NCI-H1092 (cell line): ENCODE measurements around the gene WDR76.

Experiments
- DNase-seq: peaks from one replicate; lab custom pipeline; 2025; lab: John Stamatoyannopoulos, UW

The WDR76 gene

DNA sequence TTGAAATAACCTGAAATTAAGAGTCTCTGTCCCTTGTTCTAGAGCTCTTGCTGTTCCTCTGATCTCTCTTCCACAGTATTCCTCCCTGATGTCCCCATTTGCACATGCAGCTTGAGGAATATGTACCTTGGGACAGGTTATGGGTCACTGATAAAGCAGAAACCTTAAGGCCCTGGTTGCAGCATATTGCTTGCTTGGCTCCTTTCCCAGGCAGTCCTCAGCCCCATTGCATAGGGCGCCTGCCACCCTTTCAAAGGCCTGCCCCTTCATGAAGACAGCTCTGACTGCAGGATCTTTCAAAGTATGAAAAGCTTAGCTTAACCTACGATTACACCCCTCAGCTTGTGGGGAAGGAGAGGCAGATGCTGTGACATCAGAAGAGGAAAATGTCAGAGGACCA, 51.6 kb downstream of the WDR76 start:
- DNase-seq: no peak

DNA sequence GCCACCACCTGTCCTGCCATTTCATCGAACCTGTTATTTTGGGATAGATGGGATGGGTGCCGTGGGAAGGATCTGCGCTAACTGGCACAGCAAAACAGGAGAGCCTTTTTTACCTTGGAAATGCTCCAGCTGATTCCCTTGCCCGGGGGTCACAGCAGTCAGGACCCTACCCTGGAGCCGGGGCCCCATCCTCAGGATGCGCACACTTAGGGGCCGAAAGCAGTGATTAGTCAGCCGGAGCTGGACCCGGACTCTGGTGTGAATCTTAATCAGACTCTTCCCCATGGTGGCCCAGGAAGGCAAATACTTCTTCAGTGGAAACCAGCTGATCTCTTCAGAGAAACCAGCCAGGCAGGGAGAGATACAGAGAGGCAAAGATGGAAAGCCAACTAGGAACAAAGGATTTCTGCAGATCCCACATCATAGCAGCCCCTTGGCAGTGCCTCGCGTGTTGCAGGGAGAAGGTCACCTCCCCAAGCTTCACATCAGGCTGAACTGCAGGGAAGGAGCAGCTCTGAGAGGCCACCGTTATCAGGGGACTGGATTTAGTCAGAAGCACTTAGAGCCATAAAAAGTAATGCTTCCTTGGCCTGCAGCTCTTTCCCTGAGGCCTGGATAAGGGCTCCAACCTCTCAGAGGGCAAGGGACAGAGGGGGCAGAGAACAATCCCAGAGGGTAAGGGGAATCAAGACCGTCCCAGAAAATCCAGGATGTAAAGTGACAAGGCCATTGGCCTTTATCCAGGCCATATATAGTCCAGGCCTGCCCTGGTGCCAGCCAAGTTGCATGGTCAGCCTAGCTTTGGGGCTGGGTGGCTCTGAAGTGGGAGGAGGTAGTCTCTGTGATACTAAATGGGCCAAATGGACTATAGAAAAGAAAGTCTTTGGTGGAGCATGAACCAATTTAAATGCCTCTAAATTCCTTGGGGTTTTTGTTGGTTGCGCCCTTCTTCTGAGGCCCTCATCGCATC, 52.9 kb downstream of the WDR76 start:
- DNase-seq: no peak

DNA sequence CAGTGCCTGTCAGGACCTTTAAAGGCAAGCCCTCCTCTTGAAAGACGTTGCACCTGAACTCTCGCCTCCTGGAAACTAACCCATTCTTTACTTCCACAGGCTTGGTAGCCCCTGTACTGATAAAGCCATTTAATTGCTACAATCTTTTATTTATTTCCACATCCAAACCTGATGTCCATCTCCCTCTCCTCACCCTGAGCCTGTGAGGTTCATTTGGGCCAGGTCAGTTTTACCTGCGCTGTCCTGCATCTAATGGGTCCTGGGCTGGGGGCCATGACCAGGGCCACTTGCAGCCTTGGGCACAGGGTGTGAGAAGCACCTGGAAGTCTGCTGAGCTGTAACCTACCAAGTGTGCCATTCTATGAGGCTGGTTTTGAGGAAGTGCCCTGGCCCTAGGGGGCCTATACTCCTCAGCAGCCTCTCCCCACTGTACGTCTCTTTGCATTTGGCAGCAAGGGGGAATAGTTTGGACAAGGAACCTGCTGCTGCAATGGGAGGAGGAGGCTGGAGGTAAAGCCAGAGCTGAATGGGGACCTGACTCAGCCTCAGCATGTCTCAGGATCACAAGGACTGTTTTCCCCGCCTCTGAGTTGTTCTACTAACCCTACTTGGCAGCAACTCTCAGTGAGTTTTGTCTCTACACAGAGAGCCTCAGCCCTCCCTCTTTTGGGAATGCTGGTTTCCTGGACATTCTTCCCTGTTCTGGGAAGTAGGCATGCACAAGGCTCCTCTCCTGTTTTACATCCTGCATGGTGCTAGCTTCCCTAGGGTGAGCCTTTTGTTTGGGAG, 53.8 kb downstream of the WDR76 start:
- DNase-seq: no peak

DNA sequence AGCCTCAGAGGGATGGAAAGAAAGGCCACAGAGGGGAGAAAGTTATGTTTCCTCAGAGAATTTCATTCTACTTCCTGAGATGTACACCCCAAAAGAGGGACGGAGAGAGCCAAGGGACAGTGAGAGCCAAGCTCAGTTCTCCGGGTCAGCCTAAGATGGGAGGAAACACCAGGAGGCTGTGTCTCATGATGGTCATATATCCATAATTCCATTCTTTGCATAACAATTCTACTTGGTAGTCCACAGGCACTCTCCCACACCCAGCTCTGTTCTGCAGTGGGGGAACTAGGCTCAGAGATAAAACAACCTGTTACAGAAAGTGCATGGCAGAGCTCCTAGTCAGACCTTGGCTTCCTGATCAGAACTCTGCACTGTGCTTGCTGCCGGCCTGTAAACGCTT, 54.4 kb downstream of the WDR76 start:
- no peak for DNase-seq

DNA sequence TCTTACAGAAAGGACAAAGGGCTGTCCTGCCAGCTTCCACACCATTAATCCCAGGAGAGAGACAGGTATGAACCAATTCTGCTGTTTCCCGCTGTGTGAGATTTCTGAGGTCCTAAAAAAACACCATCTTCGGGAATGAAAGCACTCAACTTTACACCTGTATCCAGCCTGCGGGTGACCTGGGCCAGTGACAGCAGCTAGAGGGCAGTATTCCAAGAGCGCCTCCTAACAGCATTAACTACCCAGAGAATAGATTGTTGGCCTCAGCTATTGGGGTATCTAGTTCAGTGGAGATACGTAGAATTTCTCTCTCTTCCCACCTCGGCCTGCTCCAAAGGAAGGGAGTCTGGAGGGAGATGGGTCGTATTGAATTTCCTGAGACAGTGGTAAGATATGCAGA, 55.1 kb downstream of the WDR76 start:
- DNase-seq: no peak

DNA sequence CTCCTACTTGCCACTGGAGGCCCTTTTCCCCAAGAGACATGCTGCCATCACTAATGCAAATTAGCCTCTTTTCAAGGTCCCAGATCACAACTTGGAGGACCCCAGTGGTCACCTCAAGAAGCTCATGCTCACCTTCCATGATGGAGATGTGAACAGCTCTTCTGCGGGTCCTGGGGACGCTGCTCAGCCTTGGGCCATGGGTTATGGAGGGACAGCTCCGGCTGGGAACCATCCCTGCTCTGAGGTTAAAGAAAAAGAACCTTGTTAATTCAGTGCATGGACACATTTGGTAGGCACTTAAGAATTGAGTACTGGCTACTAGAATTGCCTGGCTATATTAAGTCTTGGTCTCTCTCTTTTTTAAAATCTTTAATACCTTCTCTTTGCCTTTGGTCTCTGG, 56.8 kb downstream of the WDR76 start:
- no peak for DNase-seq

DNA sequence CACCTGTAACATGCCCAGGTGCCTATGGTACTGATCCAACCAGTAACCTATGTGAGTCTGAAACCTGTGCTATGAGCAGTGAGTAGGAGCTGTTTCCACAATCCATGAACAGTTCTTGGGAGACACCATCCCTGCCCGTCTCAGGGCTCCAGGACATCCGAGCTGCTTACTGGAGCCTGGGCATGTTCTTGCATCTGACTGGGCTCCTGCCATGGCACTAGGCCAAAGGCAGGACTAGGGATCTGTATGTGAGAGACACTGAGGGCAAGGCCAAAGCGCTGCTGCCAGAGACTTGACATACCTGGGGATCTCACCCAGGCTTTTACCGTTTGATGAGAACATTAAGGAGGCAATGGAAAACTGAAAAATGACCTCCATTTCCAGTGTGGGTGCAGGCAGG, 59.8 kb downstream of the WDR76 start:
- no peak for DNase-seq

DNA sequence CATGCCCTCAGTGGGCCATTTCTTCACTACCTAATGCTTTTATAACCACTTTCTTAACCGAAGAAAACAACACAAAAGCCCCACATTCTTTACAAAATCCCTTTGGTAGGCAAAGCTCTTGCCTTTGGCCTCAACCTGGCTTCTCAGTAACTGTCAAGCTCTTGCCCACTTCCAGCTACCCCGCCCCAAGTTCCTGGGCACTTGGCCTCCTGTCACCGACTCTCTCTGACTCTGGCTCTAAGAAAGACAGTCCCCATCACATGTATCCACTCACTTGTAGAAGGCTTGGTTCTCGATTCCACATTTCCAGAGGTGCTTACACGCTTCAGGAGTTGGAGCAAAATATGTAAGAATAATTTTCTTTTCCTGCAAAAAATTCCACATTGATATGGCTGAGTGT, 61.1 kb downstream of the WDR76 start:
- no peak for DNase-seq

DNA sequence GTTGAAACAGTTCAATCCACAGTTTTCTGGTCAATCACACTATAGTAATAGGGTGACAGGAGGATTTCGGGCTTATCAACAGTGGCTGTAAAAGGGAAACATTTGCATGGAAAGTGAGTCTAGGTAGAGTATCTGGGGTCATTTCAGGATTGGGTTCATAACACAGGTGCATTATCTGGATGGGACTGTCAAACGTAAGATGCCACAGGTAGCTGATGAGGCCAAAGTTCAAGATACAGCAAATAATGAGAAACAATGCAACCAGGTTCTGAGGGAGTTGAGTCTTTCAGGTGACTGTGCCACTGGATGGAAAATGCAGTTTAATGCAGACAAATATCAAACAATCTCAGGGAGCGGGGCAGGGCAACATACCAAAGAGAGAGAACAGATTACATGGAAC, 62.2 kb downstream of the WDR76 start:
- no peak for DNase-seq

DNA sequence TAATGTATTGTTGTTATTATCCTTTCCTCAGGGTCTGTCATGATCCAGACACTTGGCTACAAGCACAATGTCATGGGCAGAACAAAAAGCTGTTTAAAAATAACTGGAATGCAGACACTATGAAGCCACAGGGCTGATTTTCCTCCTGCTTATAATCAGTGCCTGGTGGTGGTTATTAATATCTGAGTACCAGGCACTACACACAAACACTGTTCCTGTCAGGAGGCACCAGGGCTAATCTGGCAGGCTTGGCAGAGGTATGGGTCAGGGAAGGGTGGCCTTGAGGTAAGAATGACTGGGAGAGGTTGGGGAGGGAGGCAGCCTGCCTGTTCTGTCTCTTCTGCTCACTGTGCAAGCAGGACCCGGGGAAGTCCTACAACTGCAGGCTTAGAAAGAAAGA, 67.2 kb downstream of the WDR76 start:
- no peak for DNase-seq

DNA sequence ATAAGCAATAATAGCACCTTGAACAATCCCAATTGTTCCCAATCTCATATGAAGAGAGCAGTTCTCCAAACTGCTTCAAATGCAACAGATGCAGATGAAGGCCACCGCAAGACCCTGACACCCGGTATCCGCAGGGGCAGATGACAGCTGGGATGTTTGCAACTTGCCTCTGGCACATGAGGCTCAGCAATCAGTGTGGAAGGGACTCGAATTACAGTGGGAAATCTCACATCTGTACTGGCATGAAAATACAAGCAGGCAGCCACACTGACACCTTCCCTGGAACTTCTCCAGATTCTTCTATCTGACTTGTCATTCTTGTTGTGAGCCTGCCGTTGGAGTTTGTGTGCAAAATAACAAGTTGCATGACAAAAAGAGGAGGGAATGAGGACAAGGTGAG, 68.8 kb downstream of the WDR76 start:
- DNase-seq: no peak

DNA sequence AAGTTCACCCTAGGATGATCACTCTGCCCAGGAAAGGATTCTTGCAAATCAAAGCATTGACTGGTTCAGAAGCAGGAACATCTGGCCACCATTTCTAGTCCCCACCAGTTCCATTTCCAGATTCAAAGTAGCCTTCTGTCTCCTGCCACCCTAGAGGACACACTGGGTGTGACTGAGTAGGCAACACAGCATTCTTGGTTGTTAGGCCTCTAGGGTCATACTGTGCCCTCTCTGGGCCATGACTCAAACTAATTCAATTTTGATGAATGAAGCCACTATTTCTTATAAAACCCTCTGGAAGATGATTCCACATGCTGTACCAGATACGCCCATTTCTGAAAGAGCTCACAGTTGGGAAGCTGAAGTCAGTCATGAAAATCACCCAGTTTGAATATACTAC, 69.7 kb downstream of the WDR76 start:
- no peak for DNase-seq

DNA sequence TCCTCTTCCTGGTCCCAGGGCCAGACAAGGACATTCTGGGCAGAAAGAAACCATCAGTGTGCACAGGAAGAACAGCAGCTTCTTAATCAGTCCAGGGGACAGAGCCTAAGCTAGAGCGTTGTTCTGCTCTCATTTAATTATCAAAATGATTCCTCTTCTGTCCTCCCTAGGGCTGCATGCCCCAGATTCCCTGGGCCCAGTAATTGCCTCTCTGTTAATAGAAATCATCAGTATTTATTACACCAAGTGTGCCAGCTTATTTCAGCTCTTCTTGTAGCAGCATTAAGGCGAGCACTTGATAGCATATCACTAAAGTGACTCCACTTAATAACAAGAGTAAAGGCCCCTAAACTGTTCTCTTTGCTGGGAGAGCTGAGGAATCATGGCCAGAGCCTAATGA, 72.1 kb downstream of the WDR76 start:
- DNase-seq: no peak

DNA sequence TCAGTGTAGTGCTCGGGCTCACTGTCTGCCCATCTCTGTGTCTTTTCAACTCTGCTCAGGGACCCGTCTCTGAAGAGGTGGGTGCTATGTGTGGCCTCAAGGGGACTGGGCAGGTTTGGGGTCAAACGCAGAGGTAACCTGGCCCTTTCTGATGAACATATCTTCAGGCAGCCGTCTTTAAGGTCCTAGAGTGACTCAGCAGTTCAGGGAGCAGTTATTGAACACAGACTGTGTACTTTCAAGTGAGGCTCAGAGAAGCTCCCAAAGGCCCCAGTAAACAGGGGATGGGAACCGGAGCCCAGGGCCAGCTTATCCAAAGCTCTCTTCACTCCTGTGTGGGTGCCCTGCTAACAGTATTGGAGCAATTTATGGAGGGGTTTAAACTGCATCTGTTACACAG, 73.1 kb downstream of the WDR76 start:
- no peak for DNase-seq

DNA sequence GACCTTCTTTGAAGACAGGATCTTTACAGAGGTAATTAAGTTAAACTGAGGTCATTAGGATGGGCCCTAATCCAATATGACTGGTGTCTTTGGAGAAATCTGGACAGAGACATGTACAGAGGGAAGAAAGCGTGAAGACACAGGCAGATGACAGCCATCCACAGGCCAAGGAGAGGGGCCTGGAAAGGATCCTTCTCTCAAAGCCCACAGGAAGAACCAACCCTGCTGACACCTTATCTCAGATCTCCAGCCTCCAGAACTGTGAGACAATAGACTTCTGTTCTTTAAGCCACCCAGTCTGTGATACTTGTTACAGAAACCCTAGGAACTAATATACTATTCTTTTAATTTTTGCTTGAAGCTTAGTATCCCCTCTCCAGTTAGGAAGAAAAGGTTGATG, 74.2 kb downstream of the WDR76 start:
- no peak for DNase-seq

DNA sequence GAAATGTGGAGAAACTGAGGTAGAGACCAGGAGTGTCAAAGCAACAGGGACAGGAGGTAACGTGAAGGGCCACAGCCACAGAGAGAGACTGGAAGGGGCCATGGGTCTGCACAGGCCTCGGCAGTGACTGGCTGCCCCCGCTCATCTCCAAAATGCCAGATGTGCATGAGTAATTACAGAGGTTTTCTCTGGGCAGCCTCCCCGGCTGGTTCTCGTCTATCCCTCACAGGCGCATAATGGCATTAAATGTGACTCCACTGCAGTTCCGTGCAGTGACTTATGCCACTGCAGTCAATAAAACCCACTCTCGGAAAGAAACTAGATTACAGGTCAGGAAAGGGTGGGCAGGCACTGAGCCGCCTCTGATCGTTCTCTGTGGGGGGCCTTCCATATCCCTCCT, 74.7 kb downstream of the WDR76 start:
- no peak for DNase-seq

DNA sequence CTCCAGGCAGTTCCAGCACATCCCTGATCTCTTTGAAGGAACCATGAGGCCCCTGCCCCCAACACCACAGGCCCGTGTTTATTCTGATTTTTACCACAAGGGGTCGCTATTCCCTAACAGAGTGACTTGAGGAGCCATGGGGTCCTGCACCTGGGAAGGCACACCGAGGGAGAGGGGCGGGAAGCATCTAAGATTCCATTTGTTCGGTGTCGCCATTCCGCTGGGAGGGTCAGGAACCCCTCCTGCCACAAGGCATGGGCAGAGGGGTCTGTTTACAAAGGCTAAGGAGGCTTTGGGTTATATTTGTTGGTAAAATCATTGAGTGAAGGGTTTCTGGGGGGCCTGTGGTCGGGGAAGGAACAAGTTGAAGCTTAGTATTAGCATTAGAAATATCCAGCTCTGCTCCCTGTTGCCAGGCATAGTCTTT, 77.1 kb downstream of the WDR76 start:
- DNase-seq: peak; percentile 55

DNA sequence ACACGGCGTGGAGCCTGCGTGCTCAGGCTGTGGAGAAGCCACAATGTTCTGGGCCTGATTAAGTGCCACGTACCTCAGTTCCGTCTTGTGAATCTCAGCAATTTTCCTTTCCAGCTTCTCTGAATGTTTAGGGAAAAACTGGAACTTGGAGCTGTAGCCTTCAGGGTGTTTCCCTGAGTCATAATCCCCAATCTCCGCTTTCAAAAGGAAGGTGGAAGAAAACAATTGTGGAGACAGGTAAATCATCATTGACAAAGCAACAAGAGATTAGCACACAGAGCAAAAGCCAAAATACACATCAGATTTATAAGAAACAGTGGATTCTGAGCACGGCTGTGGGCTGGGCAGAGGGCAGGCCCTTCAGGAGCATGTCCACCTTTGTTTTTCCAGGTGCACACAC, 79.0 kb downstream of the WDR76 start:
- DNase-seq: no peak

DNA sequence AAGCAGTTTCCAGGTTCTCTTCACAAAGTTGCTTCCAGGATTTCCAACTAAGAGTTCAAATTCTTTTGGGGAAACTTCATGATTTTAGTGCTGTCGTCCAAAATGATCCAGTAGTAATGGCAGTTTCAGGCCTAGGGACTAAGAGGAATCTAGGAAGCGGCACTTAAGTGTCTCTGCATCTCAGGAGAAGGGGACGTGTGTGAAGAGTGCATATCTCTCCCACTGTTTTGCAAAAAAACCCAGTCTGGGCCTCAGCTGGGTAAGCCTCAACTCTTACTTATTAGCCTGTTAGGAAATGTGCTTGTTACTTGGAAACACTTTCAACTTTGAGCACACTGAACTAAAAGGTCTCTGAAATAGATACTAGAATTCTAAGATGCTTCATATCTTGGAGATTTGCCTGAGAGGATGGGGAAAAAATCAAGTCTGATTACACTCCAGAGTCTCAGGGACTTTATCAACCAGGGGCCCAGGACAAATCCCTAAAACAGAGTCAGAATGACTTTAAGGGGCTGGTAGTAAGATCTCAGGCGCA, 81.8 kb downstream of the WDR76 start:
- DNase-seq: no peak

DNA sequence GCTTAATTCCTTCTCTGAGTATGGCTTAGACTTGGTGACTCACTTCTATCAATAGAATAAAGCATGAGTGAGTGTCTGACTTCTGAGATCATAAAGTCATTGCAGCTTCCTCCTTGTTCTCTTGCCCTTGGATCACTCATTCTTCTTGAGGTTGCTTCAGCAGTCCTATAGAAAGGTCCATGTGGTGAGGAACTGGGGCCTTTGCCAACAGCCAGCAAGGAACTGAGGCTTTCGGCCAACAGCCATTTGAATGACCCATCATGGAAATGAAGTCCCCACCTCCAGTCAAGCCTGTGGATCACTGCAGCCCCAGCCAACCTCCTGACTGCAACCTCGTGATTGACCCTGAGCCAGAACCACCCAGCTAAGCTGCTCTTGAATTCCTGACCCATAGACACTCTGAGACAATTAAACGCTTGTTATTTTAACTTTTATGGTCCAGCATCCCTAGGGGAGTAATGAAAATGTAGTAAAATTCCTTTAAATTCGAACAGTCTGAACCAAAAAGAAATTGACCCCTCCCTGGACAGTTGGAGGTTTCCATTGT, 84.5 kb downstream of the WDR76 start:
- no peak for DNase-seq

DNA sequence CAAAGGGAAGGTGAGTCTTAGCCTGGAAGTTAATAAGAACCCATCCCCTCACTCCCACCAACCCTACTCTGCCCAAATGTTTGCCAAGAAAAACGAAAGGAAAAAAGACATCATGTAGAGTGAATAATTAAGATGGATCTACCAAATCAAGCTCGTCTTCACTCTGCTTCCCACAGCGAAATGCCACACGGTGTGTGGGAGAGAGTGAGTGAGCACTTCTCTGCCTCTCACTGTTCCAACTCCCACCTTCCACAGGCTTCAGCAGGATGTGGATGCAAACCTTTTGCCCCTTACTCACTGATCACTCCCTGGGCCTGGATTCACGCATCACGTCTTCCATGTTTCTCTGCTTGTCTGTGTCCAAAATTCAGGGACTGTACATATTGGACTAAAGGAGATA, 85.4 kb downstream of the WDR76 start:
- no peak for DNase-seq

DNA sequence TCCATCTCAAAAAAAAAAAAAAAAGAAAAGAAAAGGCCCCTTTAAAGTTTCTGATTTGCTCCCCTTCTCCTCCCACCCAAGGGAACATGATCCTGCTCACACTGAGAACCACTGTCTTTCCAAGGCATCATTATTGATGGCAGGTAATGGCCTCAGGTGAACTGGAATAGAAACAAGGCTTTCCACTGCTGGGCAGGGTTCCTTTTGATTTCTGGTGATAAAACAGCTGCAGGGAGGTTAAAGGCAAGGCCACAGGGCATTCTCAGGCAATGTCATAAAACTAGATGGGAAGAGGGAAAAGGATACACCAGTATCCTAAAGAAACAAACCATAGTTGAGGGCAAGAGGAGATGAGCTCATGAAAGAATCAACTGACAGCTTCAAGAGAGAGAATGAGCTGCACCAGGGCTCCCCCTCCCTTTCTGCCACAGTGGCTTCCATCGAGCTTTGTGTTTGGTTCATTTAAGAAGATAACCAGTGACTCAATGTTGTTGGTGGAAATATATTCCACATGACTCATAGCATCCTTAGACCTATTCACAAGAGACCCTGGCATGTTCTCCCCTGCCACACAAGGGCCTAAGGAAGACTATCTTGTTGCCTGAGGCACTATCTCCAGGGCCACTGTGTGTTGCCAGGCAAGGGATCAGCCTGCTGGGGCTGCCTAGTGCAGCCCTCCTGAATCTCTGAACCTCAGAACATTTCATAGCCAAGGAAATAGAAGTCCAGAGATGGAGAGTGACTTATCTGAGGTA, 86.4 kb downstream of the WDR76 start:
- no peak for DNase-seq
